Brain pericyte (primary cell): Measurements from ENCODE around the gene TSHZ2.

Experiments
- DNase-seq: peaks from one replicate; pipeline ENCODE4 v3.0.0-alpha.2; 2012; ENCODE audit warnings: low read depth, low spot score

The TSHZ2 gene

GRCh38 chr20:53370345-53370961, 398.3 kb downstream of the TSHZ2 start:
- no peak for DNase-seq

GRCh38 chr20:53371216-53371615, 399.1 kb downstream of the TSHZ2 start:
- no peak for DNase-seq

GRCh38 chr20:53376021-53376420, 403.9 kb downstream of the TSHZ2 start:
- no peak for DNase-seq

GRCh38 chr20:53379014-53379832, 407.1 kb downstream of the TSHZ2 start:
- no peak for DNase-seq

- no peak for DNase-seq
These were observed 407.6 kb downstream of the TSHZ2 start for GRCh38 chr20:53379833-53380120.

GRCh38 chr20:53381568-53382262, 409.6 kb downstream of the TSHZ2 start:
- DNase-seq: no peak

- no peak for DNase-seq
These were observed 410.2 kb downstream of the TSHZ2 start for GRCh38 chr20:53382263-53382844.

- no peak for DNase-seq
These were observed 411.8 kb downstream of the TSHZ2 start for GRCh38 chr20:53383916-53384315.

GRCh38 chr20:53384392-53384791, 412.2 kb downstream of the TSHZ2 start:
- no peak for DNase-seq

- DNase-seq: no peak
These were observed 414.0 kb downstream of the TSHZ2 start for GRCh38 chr20:53385941-53386767.

- DNase-seq: no peak
These were observed 416.0 kb downstream of the TSHZ2 start for GRCh38 chr20:53387983-53388675.

GRCh38 chr20:53389516-53390300, 417.6 kb downstream of the TSHZ2 start:
- no peak for DNase-seq

- no peak for DNase-seq
These were observed 418.6 kb downstream of the TSHZ2 start for GRCh38 chr20:53390770-53391169.

GRCh38 chr20:53394433-53394832, 422.3 kb downstream of the TSHZ2 start:
- no peak for DNase-seq

- DNase-seq: no peak
These were observed 423.2 kb downstream of the TSHZ2 start for GRCh38 chr20:53395188-53395923.

GRCh38 chr20:53399083-53399482, 426.9 kb downstream of the TSHZ2 start:
- DNase-seq: no peak

GRCh38 chr20:53399592-53400335, 427.6 kb downstream of the TSHZ2 start:
- no peak for DNase-seq

GRCh38 chr20:53402233-53403005, 430.3 kb downstream of the TSHZ2 start:
- no peak for DNase-seq
